GM23338 (cell line): ENCODE data around the gene LSP1.

Experiments used
- CREB1 ChIP-seq: fragments of 250-450 bp; sonication (Bioruptor Pico); IDR thresholded peaks from 2 replicates; pipeline ENCODE4 v1.5.0; 2020; ENCODE audit warnings: low read depth, mild to moderate bottlenecking, moderate library complexity
- CTCF ChIP-seq, 2 experiments: fragments of 200-600 bp in 1 of 2; sonication (generic) in 1 of 2; conservative IDR thresholded peaks; 2 replicates each; pipeline versions ENCODE4 v1.5.1 to v1.6.1; 2016 to 2017; ENCODE audit warnings: antibody characterized with exemption in 2 of 2, low read depth in 2 of 2, mild to moderate bottlenecking in 2 of 2, moderate library complexity in 1 of 2
- EZH2 ChIP-seq: fragments of 200-600 bp; sonication (generic); IDR thresholded peaks from one replicate; pipeline ENCODE4 v1.8.0; 2017; ENCODE audit warnings: antibody characterized with exemption, mild to moderate bottlenecking, low read depth; ENCODE audit not compliant: unreplicated experiment
- EZH2phosphoT487 ChIP-seq: fragments of 200-600 bp; sonication (generic); IDR thresholded peaks from one replicate; pipeline ENCODE4 v1.8.1; 2018; ENCODE audit warnings: antibody characterized with exemption; ENCODE audit not compliant: unreplicated experiment
- POLR2AphosphoS5 ChIP-seq: IDR thresholded peaks from 2 replicates; pipeline ENCODE4 v1.6.1; 2016; ENCODE audit warnings: antibody characterized with exemption, low read depth
- REST ChIP-seq: IDR thresholded peaks from one replicate; pipeline ENCODE4 v1.6.1; 2018; ENCODE audit warnings: antibody characterized with exemption; ENCODE audit not compliant: unreplicated experiment
- STAT1 ChIP-seq: IDR thresholded peaks from one replicate; pipeline ENCODE4 v1.6.1; 2016; ENCODE audit warnings: antibody characterized with exemption; ENCODE audit not compliant: unreplicated experiment
- ZNF331 ChIP-seq: fragments of 250-450 bp; sonication (Bioruptor Pico); IDR thresholded peaks from 2 replicates; pipeline ENCODE4 v1.5.0; 2020; ENCODE audit warnings: low read depth, mild to moderate bottlenecking, moderate library complexity

GRCh38 chr11:1830322-1831223, 22.3 kb upstream of the LSP1 start:
- TF ChIP-seq CTCF (conservative IDR thresholded peaks at IDR 0.05; ENCODE audit: low read depth in 2 of 2) (no peak), POLR2AphosphoS5 (no peak), EZH2phosphoT487 (no peak), CREB1 (no peak), EZH2 (no peak), STAT1 (no peak), ZNF331 (no peak), REST (no peak)
